Loucy (cell line): ENCODE measurements around the gene FHDC1.

Experiments used
- H2AFZ ChIP-seq: fragments of 200-600 bp; sonication (generic); 2 replicates; pipeline ENCODE4 v1.6.0; 2016; ENCODE audit warnings: antibody characterized with exemption, mild to moderate bottlenecking, low read length, moderate library complexity
- H3F3A ChIP-seq: fragments of 200-600 bp; 2 replicates; pipeline ENCODE4 v1.6.0; 2016; ENCODE audit warnings: antibody characterized with exemption, low read depth, mild to moderate bottlenecking
- H3K27me3 ChIP-seq: fragments of 200-600 bp; sonication (generic); 2 replicates; pipeline ENCODE4 v1.6.1; 2014; ENCODE audit warnings: low read length, mild to moderate bottlenecking; ENCODE audit not compliant: insufficient read depth, poor library complexity, severe bottlenecking
- H3K36me3 ChIP-seq: fragments of 200-600 bp; sonication (generic); 2 replicates; pipeline ENCODE4 v1.6.1; 2016; ENCODE audit warnings: low read length; ENCODE audit not compliant: insufficient read depth
- H3K4me1 ChIP-seq: fragments of 200-600 bp; sonication (generic); 2 replicates; pipeline ENCODE4 v1.5.1; 2014; ENCODE audit warnings: low read length, mild to moderate bottlenecking; ENCODE audit not compliant: insufficient read depth, poor library complexity, severe bottlenecking
- H3K4me2 ChIP-seq: fragments of 200-600 bp; sonication (generic); 2 replicates; pipeline ENCODE4 v1.6.0; 2014; ENCODE audit warnings: antibody characterized with exemption, low read length, low read depth, mild to moderate bottlenecking; ENCODE audit not compliant: poor library complexity, severe bottlenecking
- H3K4me3 ChIP-seq: fragments of 200-600 bp; sonication (generic); 2 replicates; pipeline ENCODE4 v1.5.1; 2014; ENCODE audit warnings: low read length, mild to moderate bottlenecking, mixed read lengths; ENCODE audit not compliant: poor library complexity, severe bottlenecking
- H3K79me2 ChIP-seq: fragments of 200-600 bp; sonication (generic); 2 replicates; pipeline ENCODE4 v1.6.1; 2014; ENCODE audit warnings: low read length; ENCODE audit not compliant: insufficient read depth
- H3K9ac ChIP-seq: fragments of 200-600 bp; sonication (generic); 2 replicates; pipeline ENCODE4 v1.6.0; 2014; ENCODE audit warnings: mild to moderate bottlenecking, low read depth, low read length, moderate library complexity; ENCODE audit not compliant: poor library complexity, severe bottlenecking
- H3K9me2 ChIP-seq: fragments of 200-600 bp; sonication (generic); replicated peaks from 2 replicates; pipeline ENCODE4 v1.6.1; 2016; ENCODE audit warnings: low read depth, low read length, mixed read lengths
- H3K9me3 ChIP-seq: fragments of 200-600 bp; sonication (generic); 2 replicates; pipeline ENCODE4 v1.6.1; 2014; ENCODE audit warnings: mild to moderate bottlenecking, antibody characterized with exemption, low read length, low read depth; ENCODE audit not compliant: insufficient read depth
- H4K20me1 ChIP-seq: fragments of 200-600 bp; sonication (generic); 2 replicates; pipeline ENCODE4 v1.6.0; 2014; ENCODE audit warnings: antibody characterized with exemption, low read length, mild to moderate bottlenecking; ENCODE audit not compliant: insufficient read depth, poor library complexity, severe bottlenecking
- CTCF ChIP-seq: fragments of 200-600 bp; sonication (generic); conservative IDR thresholded peaks from 2 replicates; pipeline ENCODE4 v1.5.1; 2014; ENCODE audit warnings: mild to moderate bottlenecking, antibody characterized with exemption, low read length
- EZH2phosphoT487 ChIP-seq: fragments of 200-600 bp; IDR thresholded peaks from 2 replicates; pipeline ENCODE4 v1.6.1; 2018; ENCODE audit warnings: antibody characterized with exemption, mild to moderate bottlenecking, moderate library complexity, borderline replicate concordance

The FHDC1 gene

GRCh38 chr4:152961773-152962115 lies 25.6 kb downstream of the FHDC1 start:
- H3K79me2 ChIP-seq: no peaks in the 10 kb centered on the region
- no peak overlapping the region for H3K4me3 ChIP-seq
- no peak overlapping the region for H3K9ac ChIP-seq
- no peak overlapping the region for H3K4me2 ChIP-seq
- H3K4me1 ChIP-seq: peaks cover 6% of the 10 kb centered on the region
- no peaks in the 10 kb centered on the region for H4K20me1 ChIP-seq
- no peak overlapping the region for H2AFZ ChIP-seq
- H3F3A ChIP-seq: no peaks in the 10 kb centered on the region
- H3K27me3 ChIP-seq: no peaks in the 10 kb centered on the region
- H3K36me3 ChIP-seq: no peaks in the 10 kb centered on the region
- no peaks in the 10 kb centered on the region for H3K9me3 ChIP-seq
- no peaks in the 10 kb centered on the region for H3K9me2 ChIP-seq
- TF ChIP-seq CTCF: no peak
- no peak for TF ChIP-seq EZH2phosphoT487

GRCh38 chr4:152962150-152962549 lies 26.0 kb downstream of the FHDC1 start:
- H3F3A ChIP-seq: no peaks in the 10 kb centered on the region
- no peaks in the 10 kb centered on the region for H3K9me2 ChIP-seq
- H2AFZ ChIP-seq: no peak overlapping the region
- H3K4me3 ChIP-seq: no peak overlapping the region
- no peak overlapping the region for H3K9ac ChIP-seq
- no peaks in the 10 kb centered on the region for H3K9me3 ChIP-seq
- H3K36me3 ChIP-seq: no peaks in the 10 kb centered on the region
- H3K27me3 ChIP-seq: no peaks in the 10 kb centered on the region
- no peak overlapping the region for H3K4me2 ChIP-seq
- TF ChIP-seq CTCF (no peak), EZH2phosphoT487 (no peak)
- H3K79me2 ChIP-seq: no peaks in the 10 kb centered on the region
- H4K20me1 ChIP-seq: no peaks in the 10 kb centered on the region
- peaks cover 6% of the 10 kb centered on the region for H3K4me1 ChIP-seq

GRCh38 chr4:152964335-152964734 lies 28.2 kb downstream of the FHDC1 start:
- no peak for TF ChIP-seq EZH2phosphoT487
- TF ChIP-seq CTCF: no peak
- 0 out of 2 replicates have a peak, but pooled peaks cover 4% of the 10 kb centered on the region for H3F3A ChIP-seq
- no peak overlapping the region for H3K4me3 ChIP-seq
- no peaks in the 10 kb centered on the region for H3K36me3 ChIP-seq
- no peaks in the 10 kb centered on the region for H3K79me2 ChIP-seq
- no peaks in the 10 kb centered on the region for H4K20me1 ChIP-seq
- no peak overlapping the region for H3K4me2 ChIP-seq
- no peaks in the 10 kb centered on the region for H3K9me2 ChIP-seq
- H2AFZ ChIP-seq: no peak overlapping the region
- no peaks in the 10 kb centered on the region for H3K4me1 ChIP-seq
- no peaks in the 10 kb centered on the region for H3K9me3 ChIP-seq
- no peak overlapping the region for H3K9ac ChIP-seq
- H3K27me3 ChIP-seq: no peaks in the 10 kb centered on the region
